Epithelial cell of proximal tubule (primary cell): ENCODE results near the gene SEMA4B. TPM values are rescaled to one million over a fixed set of nuclear protein-coding genes. Genes with fewer than 3 reads are reported as not detected.

ENCODE experiments used
- DNase-seq: peaks from one replicate; pipeline ENCODE4 v3.0.0-alpha.2; 2011; ENCODE audit warnings: low read depth
- H3K4me3 ChIP-seq: 2 replicates; pipeline ENCODE4 v1.5.1; 2011; ENCODE audit warnings: low read depth, mild to moderate bottlenecking, low read length
- CTCF ChIP-seq: conservative IDR thresholded peaks from 2 replicates; pipeline ENCODE4 v1.5.1; 2012; ENCODE audit warnings: low read depth, mild to moderate bottlenecking, low read length
- total RNA-seq: library from RNA; depleted of rRNA; stranded (reverse); fragments of >200 nt; gene quantifications from 2 replicates; pipeline ENCODE4 v1.2.3, GENCODE V29; 2015

The SEMA4B gene
- total RNA-seq, 1 donor from 2014 or later, result 89.6 TPM

- no peak for DNase-seq
- TF ChIP-seq CTCF, result no peak
- no peak overlapping the region for H3K4me3 ChIP-seq
These were observed 34.0 kb upstream of the SEMA4B start for GRCh38 chr15:90167121-90167520.

- no peak overlapping the region for H3K4me3 ChIP-seq
- DNase-seq, result no peak
- no peak for TF ChIP-seq CTCF
These were observed 29.5 kb upstream of the SEMA4B start for GRCh38 chr15:90171623-90172022.

- no peak for TF ChIP-seq CTCF
- DNase-seq, result no peak
These were observed 27.8 kb upstream of the SEMA4B start for GRCh38 chr15:90173372-90173771.

GRCh38 chr15:90174140-90174875 is 26.8 kb upstream of the SEMA4B start:
- no peak for DNase-seq
- TF ChIP-seq CTCF, result no peak
- no peak overlapping the region for H3K4me3 ChIP-seq

More at GRCh38 chr15:90173372-90173771, 27.8 kb upstream of the SEMA4B start:
- no peak overlapping the region for H3K4me3 ChIP-seq

GRCh38 chr15:90177012-90177411 is 24.1 kb upstream of the SEMA4B start:
- DNase-seq, result no peak
- no peak overlapping the region for H3K4me3 ChIP-seq
- no peak for TF ChIP-seq CTCF

- DNase-seq, result no peak
- no peak for TF ChIP-seq CTCF
- H3K4me3 ChIP-seq, result no peak overlapping the region
These were observed 22.4 kb upstream of the SEMA4B start for GRCh38 chr15:90178468-90179435.
